ENCODE data around the gene SEC24D.
"Not testable (repeated sequence)": the region's sequence is repeated elsewhere in the genome, so short reads cannot be mapped to it uniquely, and the experiment has no call there.

Gene SEC24D, protein sequence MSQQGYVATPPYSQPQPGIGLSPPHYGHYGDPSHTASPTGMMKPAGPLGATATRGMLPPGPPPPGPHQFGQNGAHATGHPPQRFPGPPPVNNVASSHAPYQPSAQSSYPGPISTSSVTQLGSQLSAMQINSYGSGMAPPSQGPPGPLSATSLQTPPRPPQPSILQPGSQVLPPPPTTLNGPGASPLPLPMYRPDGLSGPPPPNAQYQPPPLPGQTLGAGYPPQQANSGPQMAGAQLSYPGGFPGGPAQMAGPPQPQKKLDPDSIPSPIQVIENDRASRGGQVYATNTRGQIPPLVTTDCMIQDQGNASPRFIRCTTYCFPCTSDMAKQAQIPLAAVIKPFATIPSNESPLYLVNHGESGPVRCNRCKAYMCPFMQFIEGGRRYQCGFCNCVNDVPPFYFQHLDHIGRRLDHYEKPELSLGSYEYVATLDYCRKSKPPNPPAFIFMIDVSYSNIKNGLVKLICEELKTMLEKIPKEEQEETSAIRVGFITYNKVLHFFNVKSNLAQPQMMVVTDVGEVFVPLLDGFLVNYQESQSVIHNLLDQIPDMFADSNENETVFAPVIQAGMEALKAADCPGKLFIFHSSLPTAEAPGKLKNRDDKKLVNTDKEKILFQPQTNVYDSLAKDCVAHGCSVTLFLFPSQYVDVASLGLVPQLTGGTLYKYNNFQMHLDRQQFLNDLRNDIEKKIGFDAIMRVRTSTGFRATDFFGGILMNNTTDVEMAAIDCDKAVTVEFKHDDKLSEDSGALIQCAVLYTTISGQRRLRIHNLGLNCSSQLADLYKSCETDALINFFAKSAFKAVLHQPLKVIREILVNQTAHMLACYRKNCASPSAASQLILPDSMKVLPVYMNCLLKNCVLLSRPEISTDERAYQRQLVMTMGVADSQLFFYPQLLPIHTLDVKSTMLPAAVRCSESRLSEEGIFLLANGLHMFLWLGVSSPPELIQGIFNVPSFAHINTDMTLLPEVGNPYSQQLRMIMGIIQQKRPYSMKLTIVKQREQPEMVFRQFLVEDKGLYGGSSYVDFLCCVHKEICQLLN

DNA sequence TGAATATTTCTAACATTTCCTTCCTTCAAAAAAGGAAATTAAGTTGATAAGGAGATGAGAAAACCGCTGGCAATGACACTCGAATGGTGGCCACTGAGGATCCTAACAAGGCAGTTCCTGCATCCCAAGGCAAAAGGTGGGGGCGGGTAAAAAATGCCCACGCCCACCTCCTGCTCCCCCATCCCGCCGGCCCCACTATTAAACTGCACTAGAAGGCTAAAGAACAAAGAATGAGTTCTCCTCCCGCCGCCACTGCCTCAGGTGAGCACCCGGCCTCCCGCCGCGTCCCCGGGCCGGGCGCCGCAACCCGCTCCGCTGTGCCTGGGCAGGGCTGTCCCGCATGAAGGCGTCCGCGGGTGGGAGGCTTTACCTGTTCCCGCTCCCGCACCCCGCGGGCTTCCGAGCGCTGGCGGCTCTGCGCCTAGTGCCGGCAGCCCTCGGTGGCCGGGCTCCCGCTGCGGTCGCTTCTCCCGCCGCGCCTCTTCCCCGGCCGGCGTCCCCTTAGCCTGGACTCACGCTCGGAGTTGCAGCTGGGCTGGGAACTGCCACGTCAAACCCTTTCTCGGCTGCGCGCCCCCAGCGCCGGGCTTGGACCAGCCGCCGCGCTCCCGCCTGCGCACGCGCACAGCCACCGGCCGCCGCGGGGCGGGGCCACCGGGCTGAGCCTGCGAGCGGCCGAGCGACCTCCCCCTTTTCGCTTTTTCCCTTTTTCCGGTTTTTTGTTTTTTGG lies at the start of gene SEC24D:
Gene SEC24D (minus strand): TSS at position 556 of the 730 bp plus-strand sequence. CDS start 2,430 bp downstream, outside the sequence.
- in situ Hi-C loops (cut with HindIII; ENCODE audit: low pct_ligation_motif_present, low pct_unique_long_range_greater_than_20kb, low sequenced_read_pairs), result no loop called here

DNA sequence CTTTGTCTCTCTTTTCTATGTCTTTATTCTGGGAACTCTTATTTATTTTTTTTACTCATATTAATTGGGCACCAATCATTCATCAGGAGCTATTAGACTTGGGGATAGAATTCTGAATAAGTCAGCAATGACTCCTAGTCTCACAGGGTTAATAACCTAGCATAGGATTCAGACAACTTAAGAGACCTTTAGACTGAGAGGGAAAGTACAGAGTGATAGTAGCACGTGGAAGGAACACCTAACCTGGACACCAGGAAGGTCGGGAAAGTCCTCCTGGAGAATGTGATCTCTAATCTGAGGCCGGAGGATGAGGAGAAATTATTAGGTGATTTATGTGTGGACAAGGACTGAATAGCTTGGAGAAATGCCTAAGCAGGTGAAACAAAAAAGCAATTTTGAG lies 48.8 kb upstream of the SEC24D start:
- in situ Hi-C loops (cut with HindIII; ENCODE audit: low pct_ligation_motif_present, low pct_unique_long_range_greater_than_20kb, low sequenced_read_pairs), result no loop called here
- no peak for DNase-seq

More for the DNA sequence above, at the start of gene SEC24D:
- DNase-seq, result peak; percentile 86

DNA sequence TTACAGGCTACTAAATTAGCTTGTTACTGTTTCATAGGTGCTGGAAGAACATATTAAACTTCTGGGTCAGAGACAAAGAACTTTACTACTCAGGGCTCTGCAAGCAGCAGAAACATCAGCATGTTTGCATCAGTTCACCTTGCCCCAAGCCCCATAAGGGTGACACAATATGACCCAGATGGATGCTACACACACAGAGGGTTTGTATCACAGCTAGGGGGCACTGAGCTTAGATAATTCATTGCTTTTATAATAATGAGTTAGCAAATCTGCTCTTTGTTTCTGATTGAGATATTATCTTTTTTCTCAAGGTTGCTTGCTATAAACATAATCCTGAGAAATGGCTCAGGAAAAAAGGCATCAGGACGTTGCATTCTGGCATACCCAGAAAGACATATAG lies 47.9 kb upstream of the SEC24D start:
- no peak for DNase-seq
- in situ Hi-C loops (cut with HindIII; ENCODE audit: low pct_ligation_motif_present, low pct_unique_long_range_greater_than_20kb, low sequenced_read_pairs), result no loop called here

DNA sequence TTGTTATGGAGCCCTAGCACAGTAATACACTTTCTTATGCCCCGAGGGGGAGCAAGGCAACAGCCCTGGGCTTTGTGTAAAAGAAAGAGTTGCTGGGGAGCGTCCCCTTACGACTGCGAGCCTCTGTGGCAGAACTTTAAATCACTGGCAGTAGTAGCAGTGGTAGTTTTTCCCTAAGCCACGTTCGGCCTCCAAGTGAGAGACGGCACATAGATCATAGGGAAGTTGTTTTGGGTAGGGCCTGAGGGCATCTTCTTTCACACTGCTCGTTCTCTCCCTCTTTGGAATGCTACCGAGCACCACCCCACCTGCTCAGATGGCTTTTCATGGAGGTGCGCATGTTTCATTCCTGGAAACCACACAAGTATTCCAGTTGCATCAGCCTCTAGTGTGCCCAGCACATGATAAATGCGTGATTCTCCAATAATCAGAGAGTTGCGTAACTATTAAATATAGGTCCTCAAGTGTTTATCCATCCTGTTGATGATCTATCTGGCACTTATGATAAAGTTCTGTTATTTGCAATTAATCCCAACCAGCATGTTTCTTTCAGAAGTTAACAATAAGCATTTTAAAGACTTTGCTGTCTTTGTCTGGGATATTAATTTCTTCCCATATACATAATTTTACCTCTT lies 45.7 kb upstream of the SEC24D start:
- DNase-seq, result no peak
- in situ Hi-C loops (cut with HindIII; ENCODE audit: low pct_ligation_motif_present, low pct_unique_long_range_greater_than_20kb, low sequenced_read_pairs), result no loop called here

DNA sequence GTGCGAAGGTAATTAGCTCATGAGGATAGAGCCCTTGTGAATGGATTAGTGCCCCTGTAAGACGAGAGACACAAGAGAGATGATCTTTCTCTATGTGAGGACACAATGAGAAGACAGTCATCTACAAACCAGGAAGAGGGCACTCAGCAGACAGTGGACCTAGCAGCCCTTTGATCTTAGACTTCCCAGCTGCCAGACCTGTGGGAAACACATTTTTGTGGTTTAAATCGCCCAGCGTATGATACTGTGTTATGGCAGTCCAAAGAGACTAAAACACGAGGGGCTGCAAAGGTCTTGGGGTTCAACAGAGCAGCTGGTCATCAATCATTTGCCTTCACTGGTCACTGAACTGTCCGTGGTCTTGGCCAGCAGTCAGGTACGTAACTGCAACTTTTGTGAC lies 43.5 kb upstream of the SEC24D start:
- DNase-seq, result no peak
- in situ Hi-C loops (cut with HindIII; ENCODE audit: low pct_ligation_motif_present, low pct_unique_long_range_greater_than_20kb, low sequenced_read_pairs), result no loop called here

DNA sequence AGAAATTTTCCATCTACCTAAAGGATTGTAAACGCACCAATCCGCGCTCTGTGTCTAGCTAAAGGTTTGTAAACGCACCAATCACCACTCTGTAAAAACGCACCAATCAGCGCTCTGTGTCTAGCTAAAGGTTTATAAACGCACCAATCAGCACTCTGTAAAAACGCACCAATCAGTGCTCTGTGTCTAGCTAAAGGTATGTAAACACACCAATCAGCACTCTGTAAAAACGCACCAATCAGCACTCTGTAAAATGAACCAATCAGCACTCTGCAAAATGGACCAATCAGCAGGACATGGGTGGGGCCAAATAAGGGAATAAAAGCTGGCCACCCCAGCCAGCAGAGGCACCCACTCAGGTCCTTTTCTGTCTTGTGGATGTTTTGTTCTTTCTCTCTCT lies 42.6 kb upstream of the SEC24D start:
- DNase-seq; in situ Hi-C loops (cut with HindIII; ENCODE audit: low pct_ligation_motif_present, low pct_unique_long_range_greater_than_20kb, low sequenced_read_pairs): not testable (repeated sequence)

DNA sequence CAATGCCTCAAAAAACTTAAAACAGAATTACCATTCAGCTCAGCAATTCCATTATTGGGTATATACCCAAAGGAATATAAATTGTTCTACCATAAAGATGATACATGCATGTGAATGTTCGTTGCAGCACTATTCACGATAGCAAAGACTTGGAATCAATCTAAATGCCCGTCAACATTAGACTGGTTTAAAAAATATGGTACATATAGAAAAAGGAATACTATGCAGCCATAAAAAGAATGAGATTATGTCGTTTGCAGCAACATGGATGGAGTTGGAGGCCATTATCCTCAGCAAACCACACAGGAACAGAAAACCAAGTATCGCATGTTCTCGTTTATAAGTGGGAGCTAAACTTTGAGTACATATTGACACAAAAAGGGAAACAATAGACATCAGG lies 41.9 kb upstream of the SEC24D start:
- in situ Hi-C loops (cut with HindIII; ENCODE audit: low pct_ligation_motif_present, low pct_unique_long_range_greater_than_20kb, low sequenced_read_pairs), result no loop called here
- no peak for DNase-seq

DNA sequence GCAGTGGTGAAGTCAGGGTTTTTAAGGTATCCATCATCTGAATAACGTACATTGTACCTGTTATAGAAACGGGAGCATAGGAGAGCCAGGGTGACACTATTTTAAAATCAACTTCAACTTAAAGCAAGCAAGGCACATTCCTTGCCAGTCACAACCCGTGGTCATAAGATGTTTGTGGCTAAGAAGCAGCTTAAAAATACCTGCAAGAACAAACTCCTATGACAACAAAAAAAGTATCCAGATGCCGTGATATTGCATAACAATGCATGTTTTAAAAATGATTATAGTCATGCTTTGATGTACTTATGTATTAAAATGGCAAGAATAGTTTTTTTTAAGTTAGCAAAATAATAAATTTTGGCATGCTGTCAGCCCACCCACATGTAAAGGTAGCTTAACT lies 36.3 kb upstream of the SEC24D start:
- in situ Hi-C loops (cut with HindIII; ENCODE audit: low pct_ligation_motif_present, low pct_unique_long_range_greater_than_20kb, low sequenced_read_pairs), result no loop called here
- no peak for DNase-seq

DNA sequence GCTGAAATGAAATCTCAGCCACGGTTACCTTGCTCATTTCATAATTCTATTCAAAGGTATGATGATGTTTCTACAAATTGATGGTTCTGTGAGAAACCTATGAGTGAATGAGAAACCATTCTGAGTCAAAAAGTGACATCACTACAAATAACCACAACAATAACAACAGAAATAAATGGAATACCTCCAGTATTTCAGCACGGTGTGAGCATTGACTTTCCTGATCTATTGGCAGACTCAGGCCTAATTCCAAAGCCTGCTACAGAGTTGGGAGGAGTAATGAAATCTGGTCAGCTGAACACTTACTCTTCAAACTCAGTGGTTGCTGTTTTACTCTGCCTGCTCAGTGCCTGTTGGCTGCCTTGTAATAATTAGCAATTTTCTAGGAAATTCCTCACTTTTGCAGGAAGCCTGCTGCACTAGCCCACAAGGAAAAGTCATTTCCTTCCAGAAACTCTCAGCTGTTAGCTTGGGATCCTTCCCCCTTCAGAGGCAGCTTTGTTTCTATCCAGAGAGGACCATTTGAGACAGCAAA lies 33.9 kb upstream of the SEC24D start:
- DNase-seq, result no peak
- in situ Hi-C loops (cut with HindIII; ENCODE audit: low pct_ligation_motif_present, low pct_unique_long_range_greater_than_20kb, low sequenced_read_pairs), result no loop called here

DNA sequence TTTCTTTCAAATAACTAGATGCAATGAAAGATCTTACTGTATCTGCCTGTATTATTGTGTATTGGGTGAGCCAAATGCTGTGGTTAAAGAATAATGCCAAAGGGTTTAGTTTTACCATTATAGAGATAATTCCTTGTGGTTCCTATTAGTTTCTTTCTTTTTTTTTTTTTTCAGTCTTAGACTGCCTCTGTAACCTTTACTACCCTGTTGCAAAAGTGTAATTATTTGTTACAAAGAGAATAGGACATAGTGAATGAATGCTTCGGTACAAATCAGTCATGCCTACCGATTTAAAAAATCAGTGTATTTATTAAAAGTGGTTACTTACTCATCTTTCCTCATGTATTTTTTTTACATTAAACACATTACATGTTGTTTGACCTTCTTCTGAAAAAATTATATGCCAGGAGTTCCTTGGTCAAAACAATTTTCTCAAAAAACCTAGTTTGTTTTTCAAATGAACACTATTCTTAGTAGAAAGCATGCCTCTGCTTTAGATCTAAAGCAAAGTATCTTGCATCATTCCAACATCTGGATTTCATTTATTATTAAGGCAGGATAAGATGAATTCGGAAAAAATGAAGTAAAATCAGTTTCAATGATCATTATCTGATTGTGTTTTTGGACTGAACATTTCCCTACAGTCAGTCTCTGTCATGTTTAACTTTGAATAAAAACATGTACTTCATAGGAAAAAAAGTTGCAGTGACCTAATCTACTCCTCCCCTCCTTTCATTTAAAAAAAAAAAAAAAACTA lies 31.6 kb upstream of the SEC24D start:
- in situ Hi-C loops (cut with HindIII; ENCODE audit: low pct_ligation_motif_present, low pct_unique_long_range_greater_than_20kb, low sequenced_read_pairs), result no loop called here
- no peak for DNase-seq

DNA sequence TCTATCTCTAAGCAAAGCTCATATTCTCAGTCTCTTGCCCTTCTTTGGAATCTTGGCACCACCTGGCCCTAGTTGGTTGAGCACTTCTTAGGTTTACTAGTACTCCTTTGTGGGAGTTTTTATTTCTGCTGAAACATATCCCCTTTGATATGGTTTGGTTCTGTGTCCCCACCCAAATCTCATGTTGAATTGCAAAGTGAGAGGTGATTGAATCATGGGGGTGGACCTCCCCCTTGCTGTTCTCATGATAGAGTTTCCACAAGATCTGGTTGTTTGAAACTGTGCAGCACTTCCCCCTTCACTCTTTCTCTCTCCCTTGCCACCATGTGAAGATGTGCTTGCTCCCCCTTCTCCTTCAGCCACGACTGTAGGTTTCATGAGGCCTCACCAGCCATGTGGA lies 30.5 kb upstream of the SEC24D start:
- in situ Hi-C loops (cut with HindIII; ENCODE audit: low pct_ligation_motif_present, low pct_unique_long_range_greater_than_20kb, low sequenced_read_pairs), result no loop called here
- no peak for DNase-seq

DNA sequence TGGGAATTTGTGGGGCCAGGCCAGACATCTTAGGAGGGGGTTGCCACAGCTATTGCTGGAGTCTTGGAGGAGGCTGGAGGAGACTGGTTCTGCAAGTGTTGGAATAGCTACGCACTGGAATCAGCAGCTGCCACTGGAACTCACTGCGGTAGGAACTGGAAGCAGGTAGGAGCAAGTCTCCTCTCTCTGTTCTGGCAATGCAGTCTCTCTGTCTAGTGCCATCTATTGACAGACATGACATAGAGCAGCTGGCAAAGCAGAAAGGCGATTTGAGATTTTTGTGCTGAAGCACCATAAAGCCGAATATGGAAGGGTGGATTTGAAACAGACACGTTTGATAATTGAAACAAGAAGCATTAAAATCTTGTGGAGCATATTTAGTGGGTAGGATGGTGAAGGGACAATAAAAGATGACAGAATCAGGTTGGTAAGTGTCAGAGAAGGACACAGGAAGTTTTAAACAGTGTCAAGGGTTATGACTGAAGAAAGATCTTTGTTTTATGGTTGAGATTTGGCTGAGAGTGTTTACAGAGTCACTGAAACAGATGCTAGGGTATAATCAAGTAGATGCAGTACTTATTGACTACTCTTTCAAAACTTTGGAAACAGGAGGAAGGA lies 29.3 kb upstream of the SEC24D start:
- DNase-seq, result peak; percentile 65
- in situ Hi-C loops (cut with HindIII; ENCODE audit: low pct_ligation_motif_present, low pct_unique_long_range_greater_than_20kb, low sequenced_read_pairs), result no loop called here

DNA sequence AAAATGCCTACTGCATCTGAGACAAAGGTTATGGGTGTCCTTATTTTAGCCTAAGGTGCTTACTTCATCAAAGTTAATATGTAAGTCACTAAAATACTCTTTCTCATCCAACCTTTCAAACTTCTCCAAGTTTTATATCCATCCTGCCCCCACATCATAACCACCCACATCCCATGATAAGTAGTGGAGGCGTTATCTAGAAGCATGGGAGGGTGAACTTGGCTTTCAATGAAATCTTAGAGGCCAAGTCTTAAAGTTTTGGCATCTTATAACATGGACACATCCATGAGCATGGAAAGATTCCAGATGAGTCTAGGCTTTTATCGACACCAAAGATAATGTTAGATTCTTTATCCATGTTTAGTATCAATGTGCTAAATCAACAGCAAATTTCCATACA lies 22.9 kb upstream of the SEC24D start:
- in situ Hi-C loops (cut with HindIII; ENCODE audit: low pct_ligation_motif_present, low pct_unique_long_range_greater_than_20kb, low sequenced_read_pairs), result no loop called here
- no peak for DNase-seq

DNA sequence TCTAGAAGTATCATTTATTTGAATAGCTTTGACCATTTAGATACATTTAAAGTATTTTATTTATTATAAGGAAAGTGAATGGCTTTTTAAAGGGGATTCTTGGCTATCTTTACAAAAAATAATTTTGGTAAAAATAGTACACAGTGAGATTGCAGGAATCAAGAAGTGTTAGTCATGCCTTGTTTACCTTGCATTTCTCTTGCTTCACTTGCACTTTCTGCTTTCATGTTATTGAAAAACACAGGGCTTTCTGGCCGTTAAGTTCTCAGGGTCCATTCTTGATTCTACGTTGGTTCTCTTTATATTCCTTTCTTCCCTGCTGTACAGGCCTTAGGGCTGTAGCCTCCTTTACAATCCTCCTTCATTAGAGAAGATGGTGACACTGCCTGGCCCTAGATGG lies 21.8 kb upstream of the SEC24D start:
- in situ Hi-C loops (cut with HindIII; ENCODE audit: low pct_ligation_motif_present, low pct_unique_long_range_greater_than_20kb, low sequenced_read_pairs), result no loop called here
- DNase-seq, result no peak

DNA sequence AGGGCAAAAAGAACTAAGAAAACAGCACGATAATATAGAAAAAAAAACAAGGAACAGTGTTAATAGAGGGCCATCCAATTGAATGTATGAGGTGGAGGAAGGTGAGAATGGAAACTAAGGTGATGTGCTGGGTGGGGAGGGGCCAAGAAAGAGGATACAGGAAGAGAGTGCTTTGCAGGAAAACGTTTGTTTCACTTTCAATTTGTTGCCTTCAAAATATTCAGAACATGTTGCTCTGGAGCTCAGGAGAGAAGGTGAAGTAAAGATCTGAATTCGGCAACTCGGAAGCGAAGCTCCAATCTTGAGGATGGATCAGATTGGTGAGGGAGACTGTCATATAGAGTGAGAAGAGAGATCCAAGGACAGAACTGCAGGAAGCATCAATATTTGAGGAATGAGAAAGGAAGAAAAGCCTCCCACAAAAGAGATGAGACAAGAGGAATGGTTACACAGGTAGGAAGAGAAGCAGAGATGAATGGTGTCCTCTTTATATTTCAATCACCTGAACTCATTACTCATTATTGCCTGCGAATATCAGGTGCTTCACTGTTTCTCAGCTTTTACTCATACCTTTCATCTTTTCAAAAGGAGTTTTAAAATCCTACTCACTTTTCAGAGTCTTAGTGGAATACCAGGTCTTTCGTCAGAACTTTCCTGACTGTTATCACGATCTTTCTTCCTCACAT lies 14.7 kb upstream of the SEC24D start:
- peak; percentile 68 for DNase-seq
- in situ Hi-C loops (cut with HindIII; ENCODE audit: low pct_ligation_motif_present, low pct_unique_long_range_greater_than_20kb, low sequenced_read_pairs), result no loop called here

DNA sequence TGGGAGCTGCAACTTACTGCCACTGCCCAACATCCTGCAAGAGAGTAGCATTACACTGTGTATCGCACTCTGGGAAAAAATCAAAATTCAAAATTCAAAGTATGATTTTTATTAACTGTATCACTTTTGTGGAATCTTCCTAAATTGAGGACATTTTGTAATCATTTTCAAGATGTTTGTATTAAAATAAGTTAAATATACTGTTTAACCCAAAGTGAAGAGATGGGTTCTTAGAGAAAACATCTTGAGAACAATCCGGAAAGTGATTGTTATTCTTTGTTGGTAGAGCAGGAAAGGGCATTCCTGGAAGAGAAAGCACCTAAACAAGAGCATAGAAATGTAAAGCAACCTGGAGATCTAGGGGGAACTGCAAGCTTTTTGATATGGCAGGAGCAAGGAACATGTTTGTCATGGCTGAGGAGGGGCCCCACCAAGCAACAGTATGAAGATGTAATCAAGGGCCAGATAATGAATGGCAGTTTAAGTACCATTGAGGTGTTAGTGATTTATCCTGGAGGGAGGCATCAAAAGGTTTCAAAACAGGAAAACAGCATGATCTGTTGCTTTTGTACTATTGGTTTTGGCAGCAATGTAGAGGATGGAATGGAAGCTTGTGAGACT lies 14.1 kb upstream of the SEC24D start:
- in situ Hi-C loops (cut with HindIII; ENCODE audit: low pct_ligation_motif_present, low pct_unique_long_range_greater_than_20kb, low sequenced_read_pairs), result no loop called here
- no peak for DNase-seq
